ENCODE measurements around the gene LCN2. TPM values are rescaled to one million over a fixed set of nuclear protein-coding genes. Genes with fewer than 3 reads are reported as not detected.
A peak's percentile ranks its signal among the peaks of the same experiment; 100 is the strongest.

The LCN2 gene
- total and polyA plus RNA-seq, 9 of the 15 experiments (the other 6 are each of a cell fraction or from before 2014, with no cell fraction given), result 0.10 to 1.2 (median 0.44) TPM; not detected in 1

- no peak for TF ChIP-seq REST (IDR thresholded peaks at IDR 0.05; ENCODE audit: borderline replicate concordance)
- TF ChIP-seq REST (CRISPR knock-in tag; IDR thresholded peaks at IDR 0.05; ENCODE audit: low read depth), result no peak
- TF ChIP-seq CBX8 (IDR thresholded peaks at IDR 0.05; ENCODE audit: borderline replicate concordance, extremely low read depth, low read depth, low read length, poor library complexity, severe bottlenecking), result no peak
- TF ChIP-seq POLR2AphosphoS5 (IDR thresholded peaks at IDR 0.05; ENCODE audit: control insufficient read depth, insufficient read depth, low read depth, low read length), result peak; percentile 16
- no peak for TF ChIP-seq SRSF1 (IDR thresholded peaks at IDR 0.05; ENCODE audit: low read depth, low read length)
- no peak for TF ChIP-seq ZNF764 (CRISPR knock-in tag; IDR thresholded peaks at IDR 0.05; ENCODE audit: low read depth)
- TF ChIP-seq HNRNPL (IDR thresholded peaks at IDR 0.05; ENCODE audit: low read depth, low read length), result no peak
- no peak for TF ChIP-seq MYNN (IDR thresholded peaks at IDR 0.05)
- no peak for TF ChIP-seq MYNN (CRISPR knock-in tag; IDR thresholded peaks at IDR 0.05)
- TF ChIP-seq ID3 (CRISPR knock-in tag; IDR thresholded peaks at IDR 0.05), result no peak
- TF ChIP-seq ID3 (tag; IDR thresholded peaks at IDR 0.05), result no peak
- TF ChIP-seq RREB1 (CRISPR knock-in tag; IDR thresholded peaks at IDR 0.05), result no peak
- TF ChIP-seq ZFP36 (IDR thresholded peaks at IDR 0.05; ENCODE audit: low read depth, low read length, partially characterized antibody), result peak; percentile 97
Measured at GRCh38 chr9:128162215-128163026, 13.2 kb downstream of the LCN2 start (continued).
